A549 treated with ZK216348 at 1 μM for 4 hours (cell line): Measurements from ENCODE around the gene GPR63. TPM values are rescaled to one million over a fixed set of nuclear protein-coding genes. Genes with fewer than 3 reads are reported as not detected.

ENCODE experiments used
- total RNA-seq: library from RNA; stranded (reverse); fragments of 200-300 nt; extraction: Qiagen RNA extraction; gene quantifications from 5 replicates; pipeline ENCODE4 v1.2.3, GENCODE V29; 2022; ENCODE audit warnings: low read depth

The GPR63 gene
- 0.26 to 0.60 TPM (median 0.41 TPM) in 5 replicates for total RNA-seq

GRCh38 chr6:96837081-96837971 lies at the start of gene GPR63:
Gene GPR63, minus strand, starts transcription at chr6:96837477. Its CDS starts 37,746 bp downstream, at chr6:96799731.

Other genes with a start within 250 kb of the GPR63 start
- gene NDUFAF4, start 60.4 kb upstream of the GPR63 start, total RNA-seq = 32.1 to 61.8 TPM (median 43.7 TPM) in 5 replicates
- not detected in 5 replicates for gene KLHL32, start 87.3 kb upstream of the GPR63 start, total RNA-seq